Endodermal cell (in vitro differentiated cells): Measurements from ENCODE around the gene SLC7A14. TPM values are rescaled to one million over a fixed set of nuclear protein-coding genes. Genes with fewer than 3 reads are reported as not detected.

Source experiments
- DNase-seq: peaks from one replicate; pipeline ENCODE4 v3.0.0-alpha.2; 2017
- H3K27ac ChIP-seq: 2 replicates; pipeline ENCODE4 v1.5.1; 2013; ENCODE audit warnings: mild to moderate bottlenecking, low read depth, low read length, moderate library complexity
- H3K27me3 ChIP-seq: 2 replicates; pipeline ENCODE4 v1.6.1; 2013; ENCODE audit warnings: mild to moderate bottlenecking, low read length, moderate library complexity; ENCODE audit not compliant: insufficient read depth, control insufficient read depth, poor library complexity, severe bottlenecking
- H3K36me3 ChIP-seq: 2 replicates; pipeline ENCODE4 v1.7.0; 2013; ENCODE audit warnings: mild to moderate bottlenecking, low read length, moderate library complexity; ENCODE audit not compliant: control insufficient read depth, insufficient read depth
- H3K4me1 ChIP-seq: one replicate; pipeline ENCODE4 v1.7.0; 2013; ENCODE audit warnings: low read length; ENCODE audit not compliant: control insufficient read depth, insufficient read depth
- H3K4me3 ChIP-seq: 2 replicates; pipeline ENCODE4 v1.5.1; 2013; ENCODE audit warnings: mild to moderate bottlenecking, low read length, moderate library complexity
- H3K9ac ChIP-seq: 2 replicates; pipeline ENCODE4 v1.6.1; 2013; ENCODE audit warnings: mild to moderate bottlenecking, low read length, moderate library complexity; ENCODE audit not compliant: poor library complexity, severe bottlenecking; ENCODE audit errors: extremely low read depth
- H3K9me3 ChIP-seq: 2 replicates; pipeline ENCODE4 v1.6.1; 2013; ENCODE audit warnings: mild to moderate bottlenecking, low read length, moderate library complexity; ENCODE audit not compliant: control insufficient read depth
- H3K27ac Mint-ChIP-seq: 2 replicates; pipeline ENCODE4 v1.8.0; 2020; ENCODE audit warnings: mixed read lengths
- H3K27me3 Mint-ChIP-seq: 2 replicates; pipeline ENCODE4 v1.8.0; 2021; ENCODE audit warnings: mild to moderate bottlenecking, mixed read lengths; ENCODE audit not compliant: insufficient read depth
- H3K36me3 Mint-ChIP-seq: 2 replicates; pipeline ENCODE4 v1.8.0; 2020; ENCODE audit warnings: low read depth, mixed read lengths
- H3K4me1 Mint-ChIP-seq: 2 replicates; pipeline ENCODE4 v1.8.0; 2020; ENCODE audit warnings: mixed read lengths
- H3K4me3 Mint-ChIP-seq: 2 replicates; pipeline ENCODE4 v1.8.0; 2020; ENCODE audit warnings: mild to moderate bottlenecking, moderate library complexity, mixed read lengths
- H3K9me3 Mint-ChIP-seq: 2 replicates; pipeline ENCODE4 v1.8.0; 2020; ENCODE audit warnings: mild to moderate bottlenecking, mixed read lengths
- CTCF ChIP-seq: fragments of 200-600 bp; sonication (generic); conservative IDR thresholded peaks from 2 replicates; pipeline ENCODE4 v1.5.0; 2021; ENCODE audit warnings: antibody characterized with exemption, mild to moderate bottlenecking
- WGBS, 2 experiments: methylation state at CpG; one replicate each; pipeline versions ENCODE4 v1.1.5 to v1.1.7; 2013; ENCODE audit warnings: missing lambda C conversion rate in 2 of 2, mixed read lengths in 1 of 2; ENCODE audit not compliant: insufficient coverage in 1 of 2, insufficient read length in 1 of 2; 5-methylcytosine and 5-hydroxymethylcytosine counted together
- total RNA-seq, 2 donors: library from RNA; stranded (reverse); fragmentation: NEBNext Ultra II Directional in 1 of 2; extraction: Animal tissue kit (Norgen Biotek cat#: 25700) in 1 of 2; gene quantifications; 2 replicates in 1 of 2; 3 replicates in 1 of 2; pipeline ENCODE4 v1.2.1, GENCODE V29; 2021

Gene SLC7A14
- total RNA-seq, 2 donors from 2014 or later = 0.29 to 0.42 TPM

DNA sequence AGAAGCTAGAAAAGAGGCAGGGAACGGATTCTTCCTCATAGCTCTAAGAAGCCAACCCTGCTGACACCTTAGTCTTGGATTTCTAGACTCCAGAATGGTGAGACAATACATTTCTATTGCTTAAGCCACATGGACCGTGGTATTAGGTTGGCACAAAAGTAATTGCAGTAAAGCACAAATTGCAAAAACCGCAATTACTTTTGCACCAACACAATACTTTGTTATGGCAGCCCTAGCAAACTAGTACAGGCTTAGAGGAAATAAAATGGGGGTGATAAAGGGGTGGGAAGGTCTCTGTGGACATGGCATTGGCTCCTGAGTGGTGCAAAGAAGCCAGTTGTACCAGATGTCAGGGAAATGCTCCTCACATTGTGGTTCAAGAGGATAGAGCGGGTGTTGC lies 56.0 kb downstream of the SLC7A14 start:
- Histone ChIP-seq H3K27me3 (peaks cover 46% of the 10 kb centered on the region), H3K9ac (no peak overlapping the region), H3K4me1 (peaks cover 9% of the 10 kb centered on the region), H3K4me3 (no peak overlapping the region), H3K36me3 (no peaks in the 10 kb centered on the region), H3K27ac (no peak overlapping the region), H3K9me3 (no peaks in the 10 kb centered on the region)
- H3K4me3 Mint-ChIP-seq = no peak overlapping the region
- WGBS, 2 experiments = 92 to 97% methylated on average over 2 to 4 of the region's 4 CpGs
- peaks cover 15% of the 10 kb centered on the region for H3K27me3 Mint-ChIP-seq
- DNase-seq = no peak
- H3K4me1 Mint-ChIP-seq = peaks cover 19% of the 10 kb centered on the region
- no peak for TF ChIP-seq CTCF
- H3K9me3 Mint-ChIP-seq = no peaks in the 10 kb centered on the region
- no peak overlapping the region for H3K27ac Mint-ChIP-seq
- no peaks in the 10 kb centered on the region for H3K36me3 Mint-ChIP-seq

GRCh38 chr3:170529346-170529745 lies 56.5 kb downstream of the SLC7A14 start:
- peaks cover 19% of the 10 kb centered on the region for H3K4me1 Mint-ChIP-seq
- Histone ChIP-seq H3K36me3 (no peaks in the 10 kb centered on the region), H3K9me3 (no peaks in the 10 kb centered on the region), H3K27me3 (peaks cover 40% of the 10 kb centered on the region), H3K9ac (no peak overlapping the region), H3K4me1 (peaks cover 9% of the 10 kb centered on the region), H3K4me3 (no peak overlapping the region), H3K27ac (no peak overlapping the region)
- H3K27me3 Mint-ChIP-seq = peaks cover 12% of the 10 kb centered on the region
- no peak overlapping the region for H3K4me3 Mint-ChIP-seq
- 94 to 100% methylated on average over 1 to 2 of the region's 2 CpGs for WGBS, 2 experiments
- no peak overlapping the region for H3K27ac Mint-ChIP-seq
- TF ChIP-seq CTCF = no peak
- DNase-seq = no peak
- no peaks in the 10 kb centered on the region for H3K9me3 Mint-ChIP-seq
- H3K36me3 Mint-ChIP-seq = no peaks in the 10 kb centered on the region

DNA sequence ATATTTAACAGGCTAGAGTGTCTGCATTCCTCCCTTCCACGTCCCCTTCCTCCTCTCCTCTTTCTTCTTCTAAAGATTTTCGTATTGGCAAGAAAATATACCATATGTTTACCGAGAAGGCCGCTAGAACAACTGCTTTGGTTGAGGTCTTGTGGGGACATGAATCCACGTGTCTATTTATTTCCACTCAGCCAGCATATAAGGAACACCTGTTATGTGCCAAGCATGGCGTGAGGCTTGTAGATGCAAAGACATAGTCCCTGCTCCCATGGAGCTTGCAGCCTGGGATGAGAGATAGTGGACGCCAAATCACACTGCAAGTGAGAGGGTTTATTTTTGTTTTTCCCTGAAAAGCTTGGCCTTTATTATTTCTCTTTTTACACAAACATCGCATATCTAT lies 57.1 kb downstream of the SLC7A14 start:
- no peaks in the 10 kb centered on the region for H3K9me3 ChIP-seq
- Mint-ChIP-seq H3K27me3 (peaks cover 9% of the 10 kb centered on the region), H3K36me3 (no peaks in the 10 kb centered on the region), H3K9me3 (no peaks in the 10 kb centered on the region), H3K4me3 (no peak overlapping the region), H3K4me1 (peaks cover 18% of the 10 kb centered on the region), H3K27ac (no peak overlapping the region)
- no peak for TF ChIP-seq CTCF
- H3K4me1 ChIP-seq = peaks cover 9% of the 10 kb centered on the region
- H3K9ac ChIP-seq = no peak overlapping the region
- WGBS, 2 experiments = 88 to 96% methylated on average over 5 to 8 of the region's 8 CpGs
- H3K27me3 ChIP-seq = peaks cover 34% of the 10 kb centered on the region
- no peak overlapping the region for H3K4me3 ChIP-seq
- no peak for DNase-seq
- no peaks in the 10 kb centered on the region for H3K36me3 ChIP-seq
- no peak overlapping the region for H3K27ac ChIP-seq
